Nephron (organoid): Measurements from ENCODE around the gene ATG9A.

Experiments
- H3K27ac Mint-ChIP-seq, 3 experiments: 2 replicates each; pipeline ENCODE4 v1.8.0; 2020; ENCODE audit warnings: mixed read lengths in 3 of 3, mild to moderate bottlenecking in 2 of 3, moderate library complexity in 1 of 3
- H3K27me3 Mint-ChIP-seq: 2 replicates; pipeline ENCODE4 v1.8.0; 2021; ENCODE audit warnings: low read depth, mild to moderate bottlenecking, moderate library complexity, mixed read lengths
- H3K36me3 Mint-ChIP-seq: 2 replicates; pipeline ENCODE4 v1.8.0; 2020; ENCODE audit warnings: low read depth, mixed read lengths
- H3K4me1 Mint-ChIP-seq: 2 replicates; pipeline ENCODE4 v1.8.0; 2020; ENCODE audit warnings: mixed read lengths
- H3K4me3 Mint-ChIP-seq, 3 experiments: 2 replicates each; pipeline ENCODE4 v1.8.0; 2020; ENCODE audit warnings: mild to moderate bottlenecking in 3 of 3, mixed read lengths in 3 of 3, moderate library complexity in 2 of 3
- H3K9me3 Mint-ChIP-seq: 2 replicates; pipeline ENCODE4 v1.8.0; 2020; ENCODE audit warnings: mixed read lengths
- TF ChIP-seq, protein P1 (sequence below), 3 experiments: fragments of 200-600 bp; sonication (generic); IDR thresholded peaks; one replicate each; pipeline ENCODE4 v1.5.0; 2021; ENCODE audit warnings: antibody characterized with exemption in 3 of 3; ENCODE audit not compliant: unreplicated experiment in 3 of 3

The ATG9A gene

DNA sequence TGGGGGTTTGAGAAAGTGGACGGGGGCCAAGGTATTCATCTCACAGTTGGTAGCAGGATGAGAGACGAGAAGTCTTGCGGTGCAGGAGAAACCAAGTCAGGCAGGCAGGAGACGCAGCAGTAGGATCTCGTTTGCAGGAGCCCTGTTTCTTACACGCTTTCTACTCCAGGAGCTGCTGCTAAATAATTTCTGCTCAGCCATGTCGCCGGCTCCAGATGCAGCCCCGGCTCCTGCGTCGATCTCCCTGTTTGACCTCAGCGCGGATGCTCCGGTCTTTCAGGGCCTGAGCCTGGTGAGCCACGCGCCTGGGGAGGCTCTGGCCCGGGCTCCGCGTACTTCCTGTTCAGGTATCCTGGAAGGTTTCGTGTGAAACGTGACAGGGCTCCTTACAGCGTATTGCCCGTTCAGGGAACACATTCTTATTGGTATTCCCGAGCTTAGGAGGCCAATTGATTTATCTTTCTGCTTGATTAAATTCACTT lies 664 bp upstream of the ATG9A start:
- Mint-ChIP-seq H3K4me1 (peaks cover 33% of the 10 kb centered on the region), H3K4me3 (peak overlapping the region; percentile 93 to 100 (median 99)), H3K36me3 (peaks cover 42% of the 10 kb centered on the region), H3K27me3 (no peaks in the 10 kb centered on the region), H3K27ac (peak overlapping the region; percentile 97 to 98 (median 97)), H3K9me3 (no peaks in the 10 kb centered on the region)
- TF ChIP-seq, protein P1, sequence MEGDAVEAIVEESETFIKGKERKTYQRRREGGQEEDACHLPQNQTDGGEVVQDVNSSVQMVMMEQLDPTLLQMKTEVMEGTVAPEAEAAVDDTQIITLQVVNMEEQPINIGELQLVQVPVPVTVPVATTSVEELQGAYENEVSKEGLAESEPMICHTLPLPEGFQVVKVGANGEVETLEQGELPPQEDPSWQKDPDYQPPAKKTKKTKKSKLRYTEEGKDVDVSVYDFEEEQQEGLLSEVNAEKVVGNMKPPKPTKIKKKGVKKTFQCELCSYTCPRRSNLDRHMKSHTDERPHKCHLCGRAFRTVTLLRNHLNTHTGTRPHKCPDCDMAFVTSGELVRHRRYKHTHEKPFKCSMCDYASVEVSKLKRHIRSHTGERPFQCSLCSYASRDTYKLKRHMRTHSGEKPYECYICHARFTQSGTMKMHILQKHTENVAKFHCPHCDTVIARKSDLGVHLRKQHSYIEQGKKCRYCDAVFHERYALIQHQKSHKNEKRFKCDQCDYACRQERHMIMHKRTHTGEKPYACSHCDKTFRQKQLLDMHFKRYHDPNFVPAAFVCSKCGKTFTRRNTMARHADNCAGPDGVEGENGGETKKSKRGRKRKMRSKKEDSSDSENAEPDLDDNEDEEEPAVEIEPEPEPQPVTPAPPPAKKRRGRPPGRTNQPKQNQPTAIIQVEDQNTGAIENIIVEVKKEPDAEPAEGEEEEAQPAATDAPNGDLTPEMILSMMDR (IDR thresholded peaks at IDR 0.05; ENCODE audit: unreplicated experiment in 3 of 3) = no peak

DNA sequence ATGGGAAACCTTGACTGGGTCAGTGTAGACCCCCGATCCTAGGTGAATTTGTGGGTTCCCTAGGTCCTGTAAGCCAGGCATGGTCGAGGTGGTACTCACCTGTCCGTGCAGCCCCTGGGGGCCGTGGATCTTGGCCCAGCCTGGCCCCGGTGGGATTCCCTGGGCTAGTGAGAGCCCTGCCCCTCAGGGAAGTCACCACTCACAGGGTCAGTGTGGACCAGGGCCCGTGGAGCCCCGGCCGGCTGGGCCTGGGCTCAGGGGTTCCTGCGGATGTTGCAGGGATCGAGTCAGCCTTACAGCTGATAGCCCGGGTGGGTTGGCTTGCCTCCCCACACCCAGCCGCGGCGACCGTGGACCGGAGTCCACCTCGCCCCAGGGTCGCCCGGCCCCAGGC lies 528 bp downstream of the ATG9A start:
- Mint-ChIP-seq H3K4me1 (peaks cover 33% of the 10 kb centered on the region), H3K36me3 (peaks cover 45% of the 10 kb centered on the region), H3K27me3 (no peaks in the 10 kb centered on the region), H3K9me3 (no peaks in the 10 kb centered on the region), H3K4me3 (peak overlapping the region; percentile 80 to 85 (median 84)), H3K27ac (peak overlapping the region in 2 of 3 experiments; percentile 97 to 98)
- TF ChIP-seq, protein P1 (IDR thresholded peaks at IDR 0.05; ENCODE audit: unreplicated experiment in 3 of 3) = no peak

DNA sequence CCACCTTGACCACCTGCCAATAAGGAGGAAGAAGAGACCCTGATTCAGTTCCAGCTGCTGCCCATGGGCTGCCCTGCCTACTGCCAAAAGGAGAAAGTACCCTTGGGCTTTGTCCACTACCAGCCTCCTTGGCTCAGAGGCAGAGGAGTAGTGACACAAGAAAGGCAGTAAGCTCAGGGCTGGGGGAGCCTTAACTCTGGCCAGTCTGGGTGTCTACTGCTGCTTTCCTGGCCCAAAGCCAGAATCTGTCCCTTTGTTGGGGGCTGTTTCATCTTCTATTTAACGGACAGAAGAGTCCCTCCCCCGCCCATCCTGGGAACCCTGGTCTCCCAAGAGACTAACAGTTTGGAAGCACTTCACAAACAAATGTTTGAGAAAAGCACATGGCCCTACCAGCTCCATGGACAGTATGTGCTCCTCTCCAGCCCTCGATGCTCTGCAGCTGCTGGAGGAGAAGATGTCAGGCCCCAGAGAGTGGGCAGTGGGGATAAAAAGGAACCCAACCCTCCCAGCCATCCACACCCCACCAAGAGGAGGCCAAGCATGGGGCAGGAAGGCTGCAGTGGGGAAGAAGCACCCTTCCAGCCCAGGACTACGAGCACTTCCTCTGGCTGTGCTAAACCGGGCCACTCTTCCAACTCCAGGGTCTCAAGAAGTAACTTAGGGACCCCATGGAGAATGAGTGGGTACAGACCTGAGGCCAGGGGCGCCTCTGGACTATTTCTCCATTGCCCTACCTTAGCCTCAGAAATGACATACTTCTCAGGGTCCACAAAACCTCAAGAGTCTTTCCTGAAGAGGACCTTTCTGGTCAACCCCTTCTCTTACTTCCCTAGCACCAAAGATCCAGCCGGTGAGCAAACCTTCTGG lies 1.2 kb downstream of the ATG9A start:
- Mint-ChIP-seq H3K4me1 (peaks cover 33% of the 10 kb centered on the region), H3K36me3 (peaks cover 45% of the 10 kb centered on the region), H3K4me3 (peak overlapping the region; percentile 80 to 85 (median 84)), H3K27ac (peak overlapping the region; percentile 45 to 62 (median 51)), H3K9me3 (no peaks in the 10 kb centered on the region), H3K27me3 (no peaks in the 10 kb centered on the region)
- TF ChIP-seq, protein P1 (IDR thresholded peaks at IDR 0.05; ENCODE audit: unreplicated experiment in 3 of 3) = no peak

DNA sequence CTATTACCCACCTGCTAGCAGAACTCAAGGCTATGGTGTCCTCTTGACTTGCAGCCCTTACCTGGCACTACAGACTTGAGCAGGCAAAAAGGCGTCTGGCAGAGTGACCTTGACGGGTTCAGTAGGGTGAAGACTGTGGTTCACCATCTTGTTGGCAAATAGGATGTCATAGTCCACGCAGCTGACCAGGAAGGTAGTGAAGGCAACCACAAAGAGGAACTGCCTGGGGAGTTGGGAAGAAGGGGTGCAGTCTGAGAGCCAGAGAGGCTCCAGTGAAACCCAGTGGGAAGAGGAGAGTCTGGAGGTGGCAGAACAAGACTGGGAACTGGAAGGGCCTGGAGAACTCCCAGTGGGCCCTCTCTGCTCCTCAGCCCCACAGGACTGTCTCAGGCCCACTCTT lies 4.1 kb downstream of the ATG9A start:
- peaks cover 37% of the 10 kb centered on the region for H3K36me3 Mint-ChIP-seq
- H3K4me3 Mint-ChIP-seq = peak overlapping the region in 2 of 3 experiments; percentile 51 to 64
- H3K27ac Mint-ChIP-seq = no peak overlapping the region
- TF ChIP-seq, protein P1 (IDR thresholded peaks at IDR 0.05; ENCODE audit: unreplicated experiment in 3 of 3) = no peak
- H3K4me1 Mint-ChIP-seq = peaks cover 43% of the 10 kb centered on the region
- H3K27me3 Mint-ChIP-seq = no peaks in the 10 kb centered on the region
- H3K9me3 Mint-ChIP-seq = no peaks in the 10 kb centered on the region

DNA sequence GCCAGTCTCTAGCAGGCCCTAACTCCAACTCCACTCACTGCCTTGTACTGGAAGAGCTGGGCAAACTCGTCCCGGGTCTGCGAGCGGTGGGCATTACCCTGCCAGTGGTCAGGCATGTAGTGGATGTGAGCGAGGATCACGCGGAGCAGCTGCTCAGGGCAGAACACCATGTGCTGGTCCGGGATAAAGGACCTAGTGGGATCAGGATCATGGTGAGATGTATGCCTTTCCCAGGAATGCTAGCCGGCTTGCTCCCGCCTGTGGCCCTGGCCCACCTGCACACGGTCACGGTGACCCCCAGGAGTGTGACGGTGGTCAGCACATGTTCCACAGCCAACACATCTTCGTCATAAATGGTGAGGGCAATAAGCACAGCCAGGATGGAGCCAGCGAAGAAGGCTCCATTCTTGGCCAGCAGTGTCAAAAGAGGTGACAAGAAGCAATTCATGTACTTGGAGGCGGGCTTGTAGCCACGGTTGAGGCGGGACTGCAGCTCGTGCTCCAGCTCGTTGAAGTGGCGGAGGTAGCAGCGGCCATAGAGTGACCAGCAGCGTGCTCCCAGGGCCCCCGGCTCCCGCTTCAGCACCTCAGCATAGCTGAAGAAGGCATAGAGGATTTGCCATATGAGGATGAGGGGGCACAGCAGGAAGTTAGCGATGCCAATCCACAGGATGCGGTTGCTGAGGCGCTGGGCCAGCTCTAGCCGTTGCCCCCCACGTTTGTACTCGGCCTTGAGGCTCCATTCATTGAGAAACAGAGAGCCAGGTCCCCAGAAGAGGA lies 5.4 kb downstream of the ATG9A start:
- Mint-ChIP-seq H3K27me3 (no peaks in the 10 kb centered on the region), H3K36me3 (peaks cover 38% of the 10 kb centered on the region), H3K27ac (no peak overlapping the region), H3K4me3 (peak overlapping the region; percentile 21 to 73 (median 23)), H3K9me3 (no peaks in the 10 kb centered on the region), H3K4me1 (peaks cover 43% of the 10 kb centered on the region)
- TF ChIP-seq, protein P1 (IDR thresholded peaks at IDR 0.05; ENCODE audit: unreplicated experiment in 3 of 3) = no peak
